GM04504 (cell line): Measurements from ENCODE around the gene NYAP2.

Source experiments
- DNase-seq: peaks from one replicate; pipeline ENCODE4 v3.0.0-alpha.2; 2012; ENCODE audit warnings: low read depth

Gene NYAP2

GRCh38 chr2:225616848-225617247, 217.3 kb downstream of the NYAP2 start:
- DNase-seq = no peak

GRCh38 chr2:225620227-225620626, 220.7 kb downstream of the NYAP2 start:
- DNase-seq = no peak

- no peak for DNase-seq
Measured at GRCh38 chr2:225630824-225631533, 231.5 kb downstream of the NYAP2 start.

- no peak for DNase-seq
Measured at GRCh38 chr2:225632351-225632750, 232.8 kb downstream of the NYAP2 start.

- DNase-seq = no peak
Measured at GRCh38 chr2:225636558-225636957, 237.0 kb downstream of the NYAP2 start.

- DNase-seq = no peak
Measured at GRCh38 chr2:225637259-225637658, 237.7 kb downstream of the NYAP2 start.

- DNase-seq = no peak
Measured at GRCh38 chr2:225640550-225640949, 241.0 kb downstream of the NYAP2 start.

- DNase-seq = no peak
Measured at GRCh38 chr2:225649274-225649673, 249.8 kb downstream of the NYAP2 start.

GRCh38 chr2:225650041-225650440, 250.5 kb downstream of the NYAP2 start:
- no peak for DNase-seq

GRCh38 chr2:225660262-225661131, 261.0 kb downstream of the NYAP2 start:
- DNase-seq = peak; percentile 43

GRCh38 chr2:225662101-225662500, 262.6 kb downstream of the NYAP2 start:
- no peak for DNase-seq

GRCh38 chr2:225667445-225667844, 267.9 kb downstream of the NYAP2 start:
- DNase-seq = no peak

- DNase-seq = peak; percentile 44
Measured at GRCh38 chr2:225668606-225669266, 269.2 kb downstream of the NYAP2 start.

GRCh38 chr2:225670111-225670974, 270.8 kb downstream of the NYAP2 start:
- DNase-seq = peak; percentile 32

- no peak for DNase-seq
Measured at GRCh38 chr2:225678792-225679191, 279.3 kb downstream of the NYAP2 start.

- no peak for DNase-seq
Measured at GRCh38 chr2:225683258-225683657, 283.7 kb downstream of the NYAP2 start.

GRCh38 chr2:225690153-225690552, 290.6 kb downstream of the NYAP2 start:
- no peak for DNase-seq

- DNase-seq = no peak
Measured at GRCh38 chr2:225691711-225692110, 292.2 kb downstream of the NYAP2 start.

- no peak for DNase-seq
Measured at GRCh38 chr2:225693259-225693658, 293.7 kb downstream of the NYAP2 start.

- DNase-seq = no peak
Measured at GRCh38 chr2:225694664-225695063, 295.2 kb downstream of the NYAP2 start.

GRCh38 chr2:225697936-225698335, 298.4 kb downstream of the NYAP2 start:
- DNase-seq = no peak
